Neuronal stem cell (in vitro differentiated cells): ENCODE measurements around the gene HRH3.

ENCODE experiments used
- DNase-seq: peaks from one replicate; pipeline ENCODE4 v3.0.0-alpha.2; 2013; ENCODE audit warnings: low spot score
- H2AFZ ChIP-seq: one replicate; pipeline ENCODE4 v1.6.1; 2013; ENCODE audit warnings: mild to moderate bottlenecking, low read length, inconsistent platforms
- H2AK5ac ChIP-seq: 2 replicates; pipeline ENCODE4 v1.6.1; 2013; ENCODE audit warnings: low read depth, mild to moderate bottlenecking, inconsistent platforms, low read length, moderate library complexity, mixed read lengths
- H2BK120ac ChIP-seq: 2 replicates; pipeline ENCODE4 v1.6.1; 2013; ENCODE audit warnings: low read depth, mild to moderate bottlenecking, inconsistent platforms, low read length, moderate library complexity, mixed read lengths
- H2BK12ac ChIP-seq: one replicate; pipeline ENCODE4 v1.6.1; 2013; ENCODE audit warnings: low read length, inconsistent platforms
- H2BK15ac ChIP-seq: 2 replicates; pipeline ENCODE4 v1.6.1; 2013; ENCODE audit warnings: mild to moderate bottlenecking, low read length, inconsistent platforms, mixed read lengths
- H2BK5ac ChIP-seq: one replicate; pipeline ENCODE4 v1.6.1; 2013; ENCODE audit warnings: inconsistent platforms, mild to moderate bottlenecking, low read length, moderate library complexity
- H3K14ac ChIP-seq: one replicate; pipeline ENCODE4 v1.6.1; 2013; ENCODE audit warnings: low read length, inconsistent platforms
- H3K18ac ChIP-seq: 2 replicates; pipeline ENCODE4 v1.6.1; 2013; ENCODE audit warnings: low read length, inconsistent platforms
- H3K23ac ChIP-seq: 2 replicates; pipeline ENCODE4 v1.6.1; 2013; ENCODE audit warnings: low read depth, mild to moderate bottlenecking, mixed read lengths, low read length, inconsistent platforms; ENCODE audit not compliant: poor library complexity
- H3K27ac ChIP-seq: replicated peaks from 3 replicates; pipeline ENCODE4 v1.5.1; 2013; ENCODE audit warnings: low read length, inconsistent platforms
- H3K27me3 ChIP-seq, 3 experiments: 2 replicates each; pipeline ENCODE4 v1.6.1; 2013; ENCODE audit warnings: low read length in 3 of 3, mild to moderate bottlenecking in 2 of 3, inconsistent platforms in 1 of 3, low read depth in 1 of 3, mixed read lengths in 1 of 3, moderate library complexity in 1 of 3; ENCODE audit not compliant: control insufficient read depth in 3 of 3, insufficient read depth in 3 of 3
- H3K36me3 ChIP-seq, 2 donors: replicated peaks in 1 of 2; 2 replicates each; pipeline ENCODE4 v1.6.1; 2013; ENCODE audit warnings: low read length in 2 of 2; ENCODE audit not compliant: control insufficient read depth in 2 of 2, insufficient read depth in 2 of 2
- H3K4ac ChIP-seq: 2 replicates; pipeline ENCODE4 v1.6.1; 2013; ENCODE audit warnings: inconsistent platforms, mild to moderate bottlenecking, low read length, moderate library complexity
- H3K4me1 ChIP-seq, 2 donors: 1 replicate in 1 of 2; 2 replicates in 1 of 2; pipeline ENCODE4 v1.6.1; 2013; ENCODE audit warnings: low read length in 2 of 2, low read depth in 1 of 2; ENCODE audit not compliant: control insufficient read depth in 2 of 2, insufficient read depth in 1 of 2
- H3K4me2 ChIP-seq: one replicate; pipeline ENCODE4 v1.6.1; 2013; ENCODE audit warnings: mild to moderate bottlenecking, low read length, inconsistent platforms; ENCODE audit not compliant: insufficient read depth, poor library complexity, severe bottlenecking
- H3K4me3 ChIP-seq, 2 donors: 2 replicates each; pipeline ENCODE4 v1.5.1; 2013; ENCODE audit warnings: low read length in 2 of 2, mild to moderate bottlenecking in 2 of 2, inconsistent platforms in 1 of 2, moderate library complexity in 1 of 2
- H3K79me1 ChIP-seq: one replicate; pipeline ENCODE4 v1.6.1; 2013; ENCODE audit warnings: low read depth, mild to moderate bottlenecking, inconsistent platforms, low read length, moderate library complexity
- H3K9ac ChIP-seq: one replicate; pipeline ENCODE4 v1.6.1; 2013; ENCODE audit warnings: mild to moderate bottlenecking, low read depth, low read length, inconsistent platforms; ENCODE audit not compliant: poor library complexity
- H3K9me3 ChIP-seq, 2 donors: replicated peaks in 1 of 2; 2 replicates each; pipeline versions ENCODE3 to v1.6.1; 2013; ENCODE audit warnings: low read length in 2 of 2, mild to moderate bottlenecking in 2 of 2, inconsistent platforms in 1 of 2, low read depth in 1 of 2, mixed read lengths in 1 of 2, moderate library complexity in 1 of 2; ENCODE audit not compliant: control insufficient read depth in 2 of 2, insufficient read depth in 1 of 2
- H4K8ac ChIP-seq: one replicate; pipeline ENCODE4 v1.6.1; 2013; ENCODE audit warnings: low read depth, mild to moderate bottlenecking, inconsistent platforms, low read length, moderate library complexity
- H4K91ac ChIP-seq: one replicate; pipeline ENCODE4 v1.6.1; 2013; ENCODE audit warnings: low read length, low read depth, mild to moderate bottlenecking, inconsistent platforms; ENCODE audit not compliant: poor library complexity
- WGBS, 2 donors: extraction: QIAGEN DNeasy Blood & Tissue Kit; methylation state at CpG; one replicate each; pipeline ENCODE4 v1.1.7; 2013; ENCODE audit warnings: missing lambda C conversion rate in 2 of 2, mixed read lengths in 1 of 2; ENCODE audit not compliant: insufficient read length in 2 of 2, insufficient replicate concordance in 1 of 2; ENCODE audit errors: extremely low coverage in 2 of 2; 5-methylcytosine and 5-hydroxymethylcytosine counted together

The HRH3 gene

GRCh38 chr20:62263396-62263795 is 43.3 kb upstream of the HRH3 start:
- H4K8ac ChIP-seq: no peak overlapping the region
- peaks cover 11 to 24% of the 10 kb centered on the region in 2 donors for H3K9me3 ChIP-seq
- no peak overlapping the region for H3K23ac ChIP-seq
- no peak overlapping the region for H4K91ac ChIP-seq
- H3K4me1 ChIP-seq: no peaks in the 10 kb centered on the region
- H2AFZ ChIP-seq: no peak overlapping the region
- H3K18ac ChIP-seq: no peak overlapping the region
- H2AK5ac ChIP-seq: no peak overlapping the region
- no peak overlapping the region for H3K4ac ChIP-seq
- H2BK5ac ChIP-seq: no peak overlapping the region
- no peak overlapping the region for H3K27ac ChIP-seq
- no peak overlapping the region for H3K14ac ChIP-seq
- H3K27me3 ChIP-seq: no peaks in the 10 kb centered on the region
- no peak overlapping the region for H2BK120ac ChIP-seq
- WGBS, 2 donors: no CpG with 5 or more reads among the region's 14 CpGs
- H3K9ac ChIP-seq: no peak overlapping the region
- no peak overlapping the region for H2BK12ac ChIP-seq
- no peak overlapping the region for H3K4me3 ChIP-seq
- H3K36me3 ChIP-seq: peaks cover 35 to 85% of the 10 kb centered on the region in 2 donors
- no peak overlapping the region for H2BK15ac ChIP-seq
- DNase-seq: no peak
- no peak overlapping the region for H3K4me2 ChIP-seq
- H3K79me1 ChIP-seq: peaks cover 1% of the 10 kb centered on the region

DNA sequence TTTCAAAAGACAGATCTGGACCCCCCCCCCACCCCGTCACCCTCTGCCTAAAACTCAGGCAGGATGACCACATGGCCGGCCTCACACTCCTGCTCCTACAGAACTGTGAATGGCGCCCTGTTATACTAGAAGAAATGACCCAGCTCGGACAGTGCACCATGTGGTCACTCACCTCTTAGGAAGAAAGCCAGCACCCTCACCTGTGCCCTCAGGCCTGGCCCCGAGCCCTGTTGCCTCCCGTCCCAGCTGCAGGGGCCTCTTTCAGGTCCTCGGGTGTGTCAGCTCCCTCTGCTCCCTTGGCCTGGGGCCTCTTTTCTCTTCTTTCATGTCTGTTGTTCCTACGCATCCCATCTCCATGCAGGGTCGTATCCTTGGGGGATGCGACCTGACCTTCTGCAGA is 42.0 kb upstream of the HRH3 start:
- H2BK120ac ChIP-seq: no peak overlapping the region
- H3K9ac ChIP-seq: no peak overlapping the region
- no peak overlapping the region for H3K4ac ChIP-seq
- H3K14ac ChIP-seq: no peak overlapping the region
- no peak overlapping the region for H3K27ac ChIP-seq
- H3K18ac ChIP-seq: no peak overlapping the region
- H4K91ac ChIP-seq: no peak overlapping the region
- H2AFZ ChIP-seq: no peak overlapping the region
- H3K79me1 ChIP-seq: peaks cover 1% of the 10 kb centered on the region
- DNase-seq: no peak
- H2AK5ac ChIP-seq: no peak overlapping the region
- H4K8ac ChIP-seq: no peak overlapping the region
- H3K4me1 ChIP-seq: no peaks in the 10 kb centered on the region
- H2BK5ac ChIP-seq: no peak overlapping the region
- peaks cover 11 to 24% of the 10 kb centered on the region in 2 donors for H3K9me3 ChIP-seq
- H3K36me3 ChIP-seq: peaks cover 37 to 91% of the 10 kb centered on the region in 2 donors
- H2BK15ac ChIP-seq: no peak overlapping the region
- H3K4me3 ChIP-seq: no peak overlapping the region
- no peak overlapping the region for H2BK12ac ChIP-seq
- H3K27me3 ChIP-seq: no peaks in the 10 kb centered on the region
- no peak overlapping the region for H3K23ac ChIP-seq
- no peak overlapping the region for H3K4me2 ChIP-seq
- no CpG with 5 or more reads among the region's 10 CpGs for WGBS, 2 donors

GRCh38 chr20:62259294-62259565 is 39.2 kb upstream of the HRH3 start:
- Histone ChIP-seq H3K4me3 (no peak overlapping the region), H3K4me1 (peaks cover 0 to 2% of the 10 kb centered on the region in 2 donors), H3K9me3 (peaks cover 2 to 3% of the 10 kb centered on the region in 2 donors), H3K23ac (peak overlapping the region; percentile 26), H3K4ac (no peak overlapping the region), H2BK15ac (no peak overlapping the region), H2AK5ac (no peak overlapping the region), H4K8ac (no peak overlapping the region), H3K9ac (no peak overlapping the region), H4K91ac (no peak overlapping the region), H3K79me1 (peaks cover 3% of the 10 kb centered on the region), H3K27ac (no peak overlapping the region), H2BK12ac (no peak overlapping the region), H3K36me3 (peaks cover 35 to 75% of the 10 kb centered on the region in 2 donors), H3K27me3 (no peaks in the 10 kb centered on the region), H3K18ac (no peak overlapping the region), H3K4me2 (no peak overlapping the region), H2BK120ac (no peak overlapping the region), H2BK5ac (no peak overlapping the region), H2AFZ (no peak overlapping the region), H3K14ac (no peak overlapping the region)
- no peak for DNase-seq
- no CpG with 5 or more reads among the region's 8 CpGs for WGBS, 2 donors

- H3K4me2 ChIP-seq: no peak overlapping the region
- no peak overlapping the region for H2BK15ac ChIP-seq
- peaks cover 32 to 70% of the 10 kb centered on the region in 2 donors for H3K36me3 ChIP-seq
- no peak overlapping the region for H4K8ac ChIP-seq
- no peak overlapping the region for H3K18ac ChIP-seq
- no CpG with 5 or more reads among the region's 20 CpGs for WGBS, 2 donors
- no peak overlapping the region for H2AK5ac ChIP-seq
- H2BK5ac ChIP-seq: no peak overlapping the region
- H2BK12ac ChIP-seq: no peak overlapping the region
- H4K91ac ChIP-seq: no peak overlapping the region
- no peak overlapping the region for H2BK120ac ChIP-seq
- peaks cover 3% of the 10 kb centered on the region for H3K79me1 ChIP-seq
- no peak overlapping the region for H3K4ac ChIP-seq
- peaks cover 0 to 5% of the 10 kb centered on the region in 2 donors for H3K4me1 ChIP-seq
- H3K9me3 ChIP-seq: no peaks in the 10 kb centered on the region
- no peak overlapping the region for H3K27ac ChIP-seq
- peak overlapping the region; percentile 50 for H3K9ac ChIP-seq
- no peak overlapping the region for H3K4me3 ChIP-seq
- peak overlapping the region; percentile 26 for H3K23ac ChIP-seq
- no peak overlapping the region for H3K14ac ChIP-seq
- H2AFZ ChIP-seq: no peak overlapping the region
- DNase-seq: no peak
- H3K27me3 ChIP-seq: no peaks in the 10 kb centered on the region
Observed at GRCh38 chr20:62258499-62259293, 38.6 kb upstream of the HRH3 start.
